ENCODE results near the gene TMEM140.
A peak's percentile ranks its signal among the peaks of the same experiment; 100 is the strongest.

Gene TMEM140

GRCh38 chr7:135162382-135163001 is 14.6 kb downstream of the TMEM140 start:
- no peak overlapping the region for H3K4me3 ChIP-seq (ENCODE audit: low read depth, low read length)
- DNase-seq (ENCODE audit: low read depth) = no peak
- no peak for TF ChIP-seq CTCF (conservative IDR thresholded peaks at IDR 0.05; ENCODE audit: low read depth, low read length)

- DNase-seq (ENCODE audit: low read depth) = no peak
- TF ChIP-seq CTCF (conservative IDR thresholded peaks at IDR 0.05; ENCODE audit: low read depth, low read length) = peak; percentile 20
- no peak overlapping the region for H3K4me3 ChIP-seq (ENCODE audit: low read depth, low read length)
These were observed 16.6 kb downstream of the TMEM140 start for GRCh38 chr7:135164357-135165061.

- no peak for TF ChIP-seq CTCF (conservative IDR thresholded peaks at IDR 0.05; ENCODE audit: low read depth, low read length)
- H3K4me3 ChIP-seq (ENCODE audit: low read depth, low read length) = no peak overlapping the region
- DNase-seq (ENCODE audit: low read depth) = no peak
These were observed 18.0 kb downstream of the TMEM140 start for GRCh38 chr7:135165862-135166261.

- no peak for DNase-seq (ENCODE audit: low read depth)
- H3K4me3 ChIP-seq (ENCODE audit: low read depth, low read length) = no peak overlapping the region
- TF ChIP-seq CTCF (conservative IDR thresholded peaks at IDR 0.05; ENCODE audit: low read depth, low read length) = no peak
These were observed 18.6 kb downstream of the TMEM140 start for GRCh38 chr7:135166338-135166990.

- no peak for DNase-seq (ENCODE audit: low read depth)
- no peak for TF ChIP-seq CTCF (conservative IDR thresholded peaks at IDR 0.05; ENCODE audit: low read depth, low read length)
- no peak overlapping the region for H3K4me3 ChIP-seq (ENCODE audit: low read depth, low read length)
These were observed 19.6 kb downstream of the TMEM140 start for GRCh38 chr7:135167365-135167917.

- H3K4me3 ChIP-seq (ENCODE audit: low read depth, low read length) = no peak overlapping the region
- DNase-seq (ENCODE audit: low read depth) = no peak
- TF ChIP-seq CTCF (conservative IDR thresholded peaks at IDR 0.05; ENCODE audit: low read depth, low read length) = no peak
These were observed 20.1 kb downstream of the TMEM140 start for GRCh38 chr7:135168001-135168400.

Data from choroid plexus epithelial cell (primary cell).